Measurements from ENCODE around the gene ADCY9.
"Not testable (repeated sequence)": the region's sequence is repeated elsewhere in the genome, so short reads cannot be mapped to it uniquely, and the experiment has no call there.

GRCh38 chr16:3951380-3951779 is 164.9 kb downstream of the ADCY9 start:
- TF ChIP-seq, protein P1, sequence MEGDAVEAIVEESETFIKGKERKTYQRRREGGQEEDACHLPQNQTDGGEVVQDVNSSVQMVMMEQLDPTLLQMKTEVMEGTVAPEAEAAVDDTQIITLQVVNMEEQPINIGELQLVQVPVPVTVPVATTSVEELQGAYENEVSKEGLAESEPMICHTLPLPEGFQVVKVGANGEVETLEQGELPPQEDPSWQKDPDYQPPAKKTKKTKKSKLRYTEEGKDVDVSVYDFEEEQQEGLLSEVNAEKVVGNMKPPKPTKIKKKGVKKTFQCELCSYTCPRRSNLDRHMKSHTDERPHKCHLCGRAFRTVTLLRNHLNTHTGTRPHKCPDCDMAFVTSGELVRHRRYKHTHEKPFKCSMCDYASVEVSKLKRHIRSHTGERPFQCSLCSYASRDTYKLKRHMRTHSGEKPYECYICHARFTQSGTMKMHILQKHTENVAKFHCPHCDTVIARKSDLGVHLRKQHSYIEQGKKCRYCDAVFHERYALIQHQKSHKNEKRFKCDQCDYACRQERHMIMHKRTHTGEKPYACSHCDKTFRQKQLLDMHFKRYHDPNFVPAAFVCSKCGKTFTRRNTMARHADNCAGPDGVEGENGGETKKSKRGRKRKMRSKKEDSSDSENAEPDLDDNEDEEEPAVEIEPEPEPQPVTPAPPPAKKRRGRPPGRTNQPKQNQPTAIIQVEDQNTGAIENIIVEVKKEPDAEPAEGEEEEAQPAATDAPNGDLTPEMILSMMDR (IDR thresholded peaks at IDR 0.05; ENCODE audit: insufficient read depth, low read length) = not testable (repeated sequence)
- TF ChIP-seq POLR2AphosphoS5 (IDR thresholded peaks at IDR 0.05; ENCODE audit: low read depth); REST (IDR thresholded peaks at IDR 0.05; ENCODE audit: insufficient replicate concordance, low read depth); SPI1 (IDR thresholded peaks at IDR 0.05; ENCODE audit: borderline replicate concordance, low read depth): not testable (repeated sequence)
